NOMO-1 treated with dmso at 0.1 percent for 144 hours (cell line): Measurements from ENCODE around the gene TUBB2B.
"Not testable (repeated sequence)": the region's sequence is repeated elsewhere in the genome, so short reads cannot be mapped to it uniquely, and the experiment has no call there.

ENCODE experiments used
- DNase-seq: peaks from one replicate; lab custom pipeline; 2025; ENCODE audit not compliant: unreplicated experiment; lab: John Stamatoyannopoulos, UW

TUBB2B gene

GRCh38 chr6:3212261-3212660 lies 15.2 kb downstream of the TUBB2B start:
- no peak for DNase-seq

- no peak for DNase-seq
Observed at GRCh38 chr6:3211681-3212080, 15.8 kb downstream of the TUBB2B start.

GRCh38 chr6:3210024-3210610 lies 17.3 kb downstream of the TUBB2B start:
- no peak for DNase-seq

GRCh38 chr6:3209114-3210023 lies 18.1 kb downstream of the TUBB2B start:
- no peak for DNase-seq

GRCh38 chr6:3208775-3209113 lies 18.7 kb downstream of the TUBB2B start:
- no peak for DNase-seq

- no peak for DNase-seq
Observed at GRCh38 chr6:3208098-3208774, 19.2 kb downstream of the TUBB2B start.

GRCh38 chr6:3206339-3207015 lies 21.0 kb downstream of the TUBB2B start:
- DNase-seq = no peak

GRCh38 chr6:3205913-3206312 lies 21.5 kb downstream of the TUBB2B start:
- DNase-seq = no peak

- no peak for DNase-seq
Observed at GRCh38 chr6:3204921-3205320, 22.5 kb downstream of the TUBB2B start.

GRCh38 chr6:3202999-3203696 lies 24.3 kb downstream of the TUBB2B start:
- no peak for DNase-seq

- DNase-seq = no peak
Observed at GRCh38 chr6:3201388-3201787, 26.1 kb downstream of the TUBB2B start.

- DNase-seq = no peak
Observed at GRCh38 chr6:3200682-3201081, 26.8 kb downstream of the TUBB2B start.

- no peak for DNase-seq
Observed at GRCh38 chr6:3199382-3199781, 28.1 kb downstream of the TUBB2B start.

- DNase-seq = not testable (repeated sequence)
Observed at GRCh38 chr6:3197734-3198133, 29.7 kb downstream of the TUBB2B start.

GRCh38 chr6:3196770-3197169 lies 30.7 kb downstream of the TUBB2B start:
- no peak for DNase-seq

GRCh38 chr6:3195695-3196497 lies 31.6 kb downstream of the TUBB2B start:
- no peak for DNase-seq

- no peak for DNase-seq
Observed at GRCh38 chr6:3195420-3195694, 32.1 kb downstream of the TUBB2B start.

GRCh38 chr6:3194535-3195419 lies 32.7 kb downstream of the TUBB2B start:
- DNase-seq = no peak

GRCh38 chr6:3193102-3193849 lies 34.2 kb downstream of the TUBB2B start:
- no peak for DNase-seq
